RWPE1 (cell line): ENCODE results near the gene TMPRSS9.
"Not testable (repeated sequence)": the region's sequence is repeated elsewhere in the genome, so short reads cannot be mapped to it uniquely, and the experiment has no call there.

Experiments
- CTCF ChIA-PET: fragments of 350-600 bp; sonication (Branson Sonifier 250); formaldehyde crosslinking; extraction: SDS; loops from one replicate; lab custom pipeline; 2021; lab: Yijun Ruan, JAX
- POLR2A ChIA-PET: fragments of 400-600 bp; formaldehyde crosslinking; extraction: SDS; loops from one replicate; lab custom pipeline; 2020; ENCODE audit warnings: antibody characterized with exemption; ENCODE audit not compliant: low non-redundant PET; lab: Yijun Ruan, JAX
- DNase-seq: peaks from one replicate; pipeline ENCODE4 v3.0.0; 2012; ENCODE audit warnings: low spot score
- H3K27ac ChIP-seq: fragments of 450-650 bp; 2 replicates; pipeline ENCODE4 v1.5.1; 2017
- TF ChIP-seq, protein P1 (sequence below): fragments of 450-650 bp; conservative IDR thresholded peaks from 2 replicates; pipeline ENCODE4 v1.5.1; 2017; ENCODE audit warnings: low read depth, mild to moderate bottlenecking

Gene TMPRSS9

GRCh38 chr19:2415281-2415972, 55.4 kb downstream of the TMPRSS9 start:
- TF ChIP-seq, protein P1, sequence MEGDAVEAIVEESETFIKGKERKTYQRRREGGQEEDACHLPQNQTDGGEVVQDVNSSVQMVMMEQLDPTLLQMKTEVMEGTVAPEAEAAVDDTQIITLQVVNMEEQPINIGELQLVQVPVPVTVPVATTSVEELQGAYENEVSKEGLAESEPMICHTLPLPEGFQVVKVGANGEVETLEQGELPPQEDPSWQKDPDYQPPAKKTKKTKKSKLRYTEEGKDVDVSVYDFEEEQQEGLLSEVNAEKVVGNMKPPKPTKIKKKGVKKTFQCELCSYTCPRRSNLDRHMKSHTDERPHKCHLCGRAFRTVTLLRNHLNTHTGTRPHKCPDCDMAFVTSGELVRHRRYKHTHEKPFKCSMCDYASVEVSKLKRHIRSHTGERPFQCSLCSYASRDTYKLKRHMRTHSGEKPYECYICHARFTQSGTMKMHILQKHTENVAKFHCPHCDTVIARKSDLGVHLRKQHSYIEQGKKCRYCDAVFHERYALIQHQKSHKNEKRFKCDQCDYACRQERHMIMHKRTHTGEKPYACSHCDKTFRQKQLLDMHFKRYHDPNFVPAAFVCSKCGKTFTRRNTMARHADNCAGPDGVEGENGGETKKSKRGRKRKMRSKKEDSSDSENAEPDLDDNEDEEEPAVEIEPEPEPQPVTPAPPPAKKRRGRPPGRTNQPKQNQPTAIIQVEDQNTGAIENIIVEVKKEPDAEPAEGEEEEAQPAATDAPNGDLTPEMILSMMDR = no peak
- CTCF ChIA-PET = interaction anchor here (0.6 kb wide), 1 partner anchor 43 kb away, joined by 4 read pairs; no protein-coding TSS in a partner anchor
- POLR2A ChIA-PET = no interaction called here
- DNase-seq = no peak
- no peak overlapping the region; the same call in 1 of the 2 replicates for H3K27ac ChIP-seq

- no peak for DNase-seq
- peak overlapping the region; percentile 45 for H3K27ac ChIP-seq
- ChIA-PET POLR2A (no interaction called here), CTCF (interaction anchor here (0.6 kb wide), 1 partner anchor 42 kb away, joined by 4 read pairs; no protein-coding TSS in a partner anchor)
- TF ChIP-seq, protein P1 = no peak
Observed at GRCh38 chr19:2415973-2416319, 55.9 kb downstream of the TMPRSS9 start.

DNA sequence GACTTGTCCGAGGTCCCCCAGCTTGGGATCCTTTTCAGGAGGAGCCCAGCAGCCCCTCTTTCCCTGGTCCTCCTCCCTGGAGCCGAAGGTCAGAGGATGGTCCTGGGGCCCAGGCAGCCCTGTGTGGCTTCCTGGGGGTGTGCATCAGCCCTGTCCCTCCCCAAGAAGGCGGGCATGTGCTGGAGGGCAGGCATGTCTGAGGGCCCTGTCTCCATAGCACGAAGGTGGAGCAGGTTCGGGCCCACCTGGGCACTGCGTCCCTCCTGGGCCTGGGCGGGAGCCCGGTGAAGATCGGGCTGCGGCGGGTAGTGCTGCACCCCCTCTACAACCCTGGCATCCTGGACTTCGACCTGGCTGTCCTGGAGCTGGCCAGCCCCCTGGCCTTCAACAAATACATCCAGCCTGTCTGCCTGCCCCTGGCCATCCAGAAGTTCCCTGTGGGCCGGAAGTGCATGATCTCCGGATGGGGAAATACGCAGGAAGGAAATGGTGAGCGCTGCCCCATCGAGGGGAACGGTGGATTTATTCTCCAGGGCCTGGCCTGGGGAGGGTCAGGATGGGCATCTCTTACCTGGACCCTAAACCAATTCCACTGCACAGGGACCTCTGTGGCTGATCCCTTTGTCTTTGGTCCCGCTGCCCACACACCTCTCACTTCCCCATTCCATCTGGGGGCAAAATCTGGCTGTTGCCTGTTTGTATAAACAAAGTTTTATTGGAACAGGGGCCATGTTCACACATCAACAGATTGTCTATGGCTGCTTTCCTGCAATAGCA, 56.4 kb downstream of the TMPRSS9 start:
- ChIA-PET CTCF (interaction anchor here (0.6 to 0.9 kb wide), 2 partner anchors 21 to 42 kb away, joined by 4 to 6 read pairs; no protein-coding TSS in a partner anchor), POLR2A (no interaction called here)
- DNase-seq = no peak
- TF ChIP-seq, protein P1 = no peak
- peak overlapping the region; percentile 45 for H3K27ac ChIP-seq

- peak overlapping the region; percentile 45 for H3K27ac ChIP-seq
- CTCF ChIA-PET = interaction anchor here (0.9 kb wide), 1 partner anchor 20 kb away, joined by 6 read pairs; no protein-coding TSS in a partner anchor
- POLR2A ChIA-PET, DNase-seq: not testable (repeated sequence)
Observed at GRCh38 chr19:2417436-2417835, 57.4 kb downstream of the TMPRSS9 start.

- H3K27ac ChIP-seq = peak overlapping the region; percentile 45
- TF ChIP-seq, protein P1 = no peak
- ChIA-PET POLR2A (no interaction called here), CTCF (interaction anchor here (0.9 kb wide), 1 partner anchor 20 kb away, joined by 6 read pairs; no protein-coding TSS in a partner anchor)
- DNase-seq = no peak
Observed at GRCh38 chr19:2417881-2418406, 57.9 kb downstream of the TMPRSS9 start.

DNA sequence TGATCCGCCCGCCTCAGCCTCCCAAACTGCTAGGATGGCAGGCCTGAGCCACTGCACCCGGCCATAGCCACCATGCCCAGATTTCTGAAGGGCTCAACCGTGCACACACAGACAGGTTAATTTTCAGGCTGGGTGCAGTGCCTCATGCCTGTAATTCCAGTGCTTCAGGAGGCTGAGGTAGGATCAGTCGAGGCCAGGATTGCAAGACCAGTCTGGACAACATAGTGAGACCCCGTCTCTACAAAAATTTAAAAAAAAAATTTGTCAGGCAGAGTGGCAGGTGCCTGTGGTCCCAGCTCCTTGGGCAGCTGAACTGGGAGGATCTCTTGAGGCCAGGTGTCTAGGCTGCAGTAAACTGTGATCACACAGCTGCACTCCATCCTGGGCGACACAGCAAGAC, 59.7 kb downstream of the TMPRSS9 start:
- ChIA-PET CTCF (interaction anchor here (0.6 kb wide), 1 partner anchor 954 kb away, joined by 4 read pairs; no protein-coding TSS in a partner anchor), POLR2A (no interaction called here)
- TF ChIP-seq, protein P1 = no peak
- no peak for DNase-seq
- no peak overlapping the region for H3K27ac ChIP-seq
